22Rv1 (cell line): ENCODE results near the gene C2orf49.

Source experiments
- ZFX ChIP-seq: fragments of 450-650 bp; IDR thresholded peaks from 2 replicates; pipeline ENCODE4 v1.6.1; 2017; ENCODE audit warnings: antibody characterized with exemption, borderline replicate concordance
- TF ChIP-seq, protein P1 (sequence below): fragments of 450-650 bp; IDR thresholded peaks from 2 replicates; pipeline ENCODE4 v1.5.1; 2017; ENCODE audit warnings: mild to moderate bottlenecking

DNA sequence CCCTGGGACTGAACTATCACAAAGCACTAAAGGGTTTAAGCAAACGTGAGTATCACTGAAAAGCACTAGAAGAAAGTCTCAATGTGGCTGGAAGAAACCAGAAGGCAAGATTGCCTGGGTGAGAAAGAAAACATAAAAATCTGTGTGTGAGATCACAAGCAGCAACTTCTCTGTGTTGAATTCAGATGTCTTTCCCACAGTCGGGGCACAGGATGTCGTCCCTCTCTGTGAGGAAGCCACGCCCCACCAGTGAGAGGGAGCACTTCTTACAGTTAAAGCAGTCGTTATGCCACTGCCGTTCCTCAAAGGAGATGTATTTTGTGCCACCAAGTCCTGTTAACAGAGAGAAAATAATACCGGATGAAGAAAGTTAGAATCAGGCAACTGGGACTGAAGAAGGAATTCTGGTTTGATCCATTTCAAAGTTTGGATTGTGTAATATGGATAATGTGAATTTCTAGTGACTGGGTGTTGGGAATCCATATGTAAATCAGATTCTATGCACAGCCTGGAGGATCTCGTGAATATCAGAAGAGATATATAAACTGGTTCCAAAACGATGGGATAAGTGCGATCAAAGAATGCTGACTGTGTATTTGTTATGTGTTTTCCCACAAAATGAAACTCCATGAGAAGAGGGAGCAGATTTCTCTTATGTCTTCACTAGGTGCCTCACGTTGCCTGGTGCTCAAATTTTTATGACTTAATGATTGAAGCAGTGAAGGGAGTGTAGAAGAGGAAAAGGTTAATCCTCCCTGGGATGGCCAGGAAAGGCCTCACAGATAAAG is 24.0 kb downstream of the C2orf49 start:
- TF ChIP-seq, protein P1, sequence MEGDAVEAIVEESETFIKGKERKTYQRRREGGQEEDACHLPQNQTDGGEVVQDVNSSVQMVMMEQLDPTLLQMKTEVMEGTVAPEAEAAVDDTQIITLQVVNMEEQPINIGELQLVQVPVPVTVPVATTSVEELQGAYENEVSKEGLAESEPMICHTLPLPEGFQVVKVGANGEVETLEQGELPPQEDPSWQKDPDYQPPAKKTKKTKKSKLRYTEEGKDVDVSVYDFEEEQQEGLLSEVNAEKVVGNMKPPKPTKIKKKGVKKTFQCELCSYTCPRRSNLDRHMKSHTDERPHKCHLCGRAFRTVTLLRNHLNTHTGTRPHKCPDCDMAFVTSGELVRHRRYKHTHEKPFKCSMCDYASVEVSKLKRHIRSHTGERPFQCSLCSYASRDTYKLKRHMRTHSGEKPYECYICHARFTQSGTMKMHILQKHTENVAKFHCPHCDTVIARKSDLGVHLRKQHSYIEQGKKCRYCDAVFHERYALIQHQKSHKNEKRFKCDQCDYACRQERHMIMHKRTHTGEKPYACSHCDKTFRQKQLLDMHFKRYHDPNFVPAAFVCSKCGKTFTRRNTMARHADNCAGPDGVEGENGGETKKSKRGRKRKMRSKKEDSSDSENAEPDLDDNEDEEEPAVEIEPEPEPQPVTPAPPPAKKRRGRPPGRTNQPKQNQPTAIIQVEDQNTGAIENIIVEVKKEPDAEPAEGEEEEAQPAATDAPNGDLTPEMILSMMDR = no peak
- no peak for TF ChIP-seq ZFX
